NOMO-1 treated with DMSO at 0.1 percent for 48 hours (cell line): ENCODE data around the gene PTPN21.

Source experiments
- DNase-seq: peaks from one replicate; lab custom pipeline; 2025; ENCODE audit not compliant: unreplicated experiment; lab: John Stamatoyannopoulos, UW

Gene PTPN21

DNA sequence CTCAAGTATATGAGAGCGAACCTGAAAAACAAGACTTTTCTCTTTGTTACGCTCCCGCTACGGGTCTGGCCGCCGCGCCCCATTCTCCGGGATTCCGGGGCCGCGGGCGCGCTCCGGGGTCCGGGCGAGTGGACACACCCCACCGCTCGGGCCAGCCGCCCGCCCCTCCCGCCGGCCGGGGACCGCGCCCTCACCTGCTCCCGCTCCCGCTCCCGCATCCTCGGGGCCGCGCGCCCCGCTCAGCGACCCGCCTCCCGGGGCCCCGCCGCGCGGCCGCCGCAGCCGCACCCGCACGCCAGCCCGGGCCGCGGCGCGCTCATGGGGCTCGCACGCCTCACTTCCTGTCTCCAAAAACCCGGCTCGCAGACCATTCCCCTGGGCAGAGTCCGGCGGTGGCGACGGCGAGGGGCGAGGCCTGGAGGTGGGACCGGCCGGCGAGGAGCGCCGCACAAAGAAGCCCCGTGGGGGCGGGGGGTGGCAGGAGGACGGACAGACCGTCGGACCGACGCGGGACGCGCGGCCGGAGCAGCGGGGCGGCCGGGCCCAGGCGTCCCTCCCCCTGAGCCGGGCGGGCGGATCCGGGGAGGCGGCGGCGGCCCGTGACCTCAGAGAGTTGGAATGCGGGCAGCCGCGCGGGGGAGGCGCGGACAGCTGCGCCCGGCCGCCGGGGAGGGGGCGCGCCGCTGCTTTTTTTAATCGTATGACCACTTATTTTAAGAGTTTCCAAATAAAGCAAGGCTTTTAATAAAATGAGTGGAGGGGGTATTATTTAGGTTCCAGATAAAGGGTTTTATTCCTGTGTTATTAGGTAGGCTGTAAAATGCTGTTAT, at the start of gene PTPN21:
TSS of gene PTPN21 (minus strand) at position 551 of the 830 bp plus-strand sequence. CDS start 4,590 bp downstream, outside the sequence.
- no peak for DNase-seq

DNA sequence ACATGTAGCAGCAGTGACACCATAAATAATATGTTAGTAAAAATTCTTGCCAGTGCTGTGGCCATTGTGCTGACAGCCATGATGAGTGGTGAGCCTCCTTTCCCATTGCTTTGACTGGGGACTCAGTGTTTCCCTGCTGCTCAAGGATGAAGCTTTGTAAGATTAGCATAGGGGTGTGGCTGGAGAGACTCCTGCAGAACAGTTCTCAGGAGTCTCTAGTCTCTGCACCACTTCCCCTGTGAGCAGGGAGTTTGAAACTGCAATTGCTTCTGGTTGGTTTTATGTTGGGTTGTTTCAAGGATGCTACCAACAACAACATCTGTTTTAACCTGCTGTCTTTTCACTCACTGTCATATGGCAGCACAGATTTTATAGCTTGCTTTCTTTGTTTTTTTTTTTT, 49.4 kb upstream of the PTPN21 start:
- no peak for DNase-seq

DNA sequence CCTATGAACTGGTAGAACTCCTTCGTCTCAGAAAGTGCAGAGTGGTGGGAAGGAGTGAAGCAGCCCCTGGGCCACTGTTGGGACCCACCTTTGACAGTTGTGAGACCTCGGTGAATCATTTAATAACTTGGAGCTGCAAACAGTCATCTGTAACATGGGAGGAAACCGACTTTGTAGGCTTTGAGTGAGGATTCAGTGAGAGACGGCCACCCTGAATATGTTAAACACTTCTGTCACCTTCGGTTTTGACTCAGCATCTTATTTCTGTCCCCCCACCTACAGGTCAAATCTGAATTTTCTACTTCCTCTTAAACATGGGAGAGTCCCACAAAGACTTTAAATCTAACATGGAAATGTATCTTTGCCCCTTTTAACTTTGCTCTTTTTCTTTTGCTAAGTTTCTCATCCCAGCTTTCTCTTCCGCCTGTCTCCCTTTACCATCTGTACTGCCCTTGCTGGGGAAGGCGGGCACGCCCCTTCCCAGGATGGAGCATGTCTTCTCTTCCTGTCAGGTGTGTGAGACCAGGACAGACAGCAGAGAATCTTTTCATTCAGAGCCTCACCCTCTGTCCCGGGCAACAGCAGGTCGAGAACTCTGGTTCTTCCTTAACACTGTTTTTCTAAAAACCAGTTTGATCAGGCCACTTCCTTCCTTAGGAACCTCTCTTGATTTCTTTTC, 45.1 kb upstream of the PTPN21 start:
- no peak for DNase-seq

DNA sequence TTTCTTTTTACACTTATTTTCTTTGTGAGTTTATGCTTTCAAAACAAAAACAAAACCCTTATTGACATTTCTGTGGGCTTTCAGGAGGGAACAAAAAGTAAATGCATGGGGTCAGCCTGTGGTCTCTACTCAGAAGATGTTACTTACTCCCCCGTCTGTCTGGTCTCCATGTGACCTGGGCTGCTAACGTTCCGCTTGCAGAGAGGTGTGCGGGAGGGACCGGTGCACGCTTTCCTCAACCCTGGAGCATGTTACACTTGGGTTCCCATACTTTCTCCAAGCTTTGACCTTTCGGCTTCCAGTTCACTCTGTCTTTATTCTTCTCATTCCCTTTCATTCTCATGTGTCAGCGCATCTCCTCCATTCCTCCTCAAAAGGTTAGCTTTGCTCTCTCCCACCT, 44.5 kb upstream of the PTPN21 start:
- no peak for DNase-seq

DNA sequence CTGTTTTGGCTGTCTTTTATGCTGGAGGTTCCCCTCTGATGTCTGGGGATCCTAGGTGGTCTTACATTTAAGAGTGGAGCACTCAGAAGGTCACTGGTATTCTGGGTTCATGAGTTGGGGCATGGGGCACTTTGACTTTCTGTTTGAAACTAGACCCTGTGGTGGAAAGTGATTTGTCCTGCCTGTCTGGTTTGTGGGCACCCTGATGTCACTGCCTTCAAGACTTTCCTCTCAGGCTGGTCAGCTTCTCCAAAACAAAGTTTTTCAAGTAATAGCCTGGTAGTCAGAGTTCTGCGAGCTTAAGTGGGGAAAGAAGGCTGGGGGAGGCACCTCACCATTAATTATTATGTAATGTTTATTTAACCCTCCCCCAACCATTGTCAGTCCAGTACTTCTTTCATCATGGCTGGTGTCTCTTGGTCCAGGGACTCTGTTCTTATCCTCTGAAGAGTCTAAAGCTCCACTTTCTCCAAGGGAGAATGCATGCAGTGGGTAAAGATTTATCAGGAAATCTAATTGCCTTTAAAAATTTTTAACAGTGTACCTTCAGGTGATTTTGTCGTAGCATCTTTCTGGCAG, 43.4 kb upstream of the PTPN21 start:
- no peak for DNase-seq

DNA sequence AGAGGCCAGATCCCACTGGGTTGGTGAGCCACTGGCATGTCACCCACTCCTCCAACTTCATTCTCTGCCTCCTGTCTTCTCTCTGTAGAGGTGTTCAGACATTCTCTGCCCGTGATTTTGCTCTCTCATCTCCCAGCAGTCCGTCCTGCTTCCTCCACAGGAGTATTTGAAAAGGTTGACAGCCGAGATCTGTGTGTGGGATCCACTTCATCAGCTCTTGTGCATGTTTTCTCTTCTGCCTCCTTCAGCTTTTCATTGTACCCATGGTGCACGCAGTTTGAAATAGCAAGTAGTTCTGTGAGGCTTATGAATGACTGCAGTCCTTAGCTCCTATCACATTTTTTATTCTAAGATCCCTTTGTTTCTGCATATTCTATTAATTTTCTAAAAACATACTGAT, 42.8 kb upstream of the PTPN21 start:
- DNase-seq = no peak

DNA sequence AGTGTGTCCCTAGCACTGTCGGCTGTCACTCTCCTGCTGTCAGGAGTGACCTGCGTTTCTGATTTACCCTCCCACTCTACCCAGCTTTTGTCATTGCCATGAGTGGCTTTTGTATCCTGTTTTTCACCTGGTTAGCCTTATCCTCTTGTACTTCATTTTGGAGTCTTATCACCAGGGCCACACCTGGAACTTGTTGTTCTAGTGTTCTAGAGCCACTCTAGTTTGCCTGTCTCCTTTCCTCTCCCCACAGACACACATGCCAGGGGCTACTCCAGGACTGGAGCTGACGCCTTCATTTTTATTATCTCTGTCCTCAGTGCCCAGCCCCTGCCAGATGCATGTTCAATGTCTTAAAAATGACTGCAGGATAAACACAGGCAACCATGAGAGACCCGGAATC, 42.2 kb upstream of the PTPN21 start:
- no peak for DNase-seq

DNA sequence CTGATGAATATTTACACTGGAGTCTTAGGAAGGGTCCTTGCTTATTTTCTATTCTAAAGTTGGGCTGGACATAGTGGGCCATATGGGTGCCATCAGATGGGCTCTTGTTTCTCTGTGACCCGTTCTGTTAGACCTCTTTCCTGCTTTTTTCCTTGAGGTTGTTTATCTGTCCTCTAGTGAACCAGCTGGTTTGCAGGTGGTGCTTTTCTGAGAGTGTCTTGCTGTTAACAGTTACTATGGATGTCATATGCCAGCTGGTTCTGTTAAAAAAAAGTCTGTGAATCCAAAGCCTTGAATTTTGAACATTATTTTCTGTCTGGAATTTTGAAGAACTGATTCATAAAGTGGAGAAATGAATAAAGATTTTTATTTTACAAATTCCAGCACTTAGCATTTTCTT, 37.2 kb upstream of the PTPN21 start:
- DNase-seq = no peak

DNA sequence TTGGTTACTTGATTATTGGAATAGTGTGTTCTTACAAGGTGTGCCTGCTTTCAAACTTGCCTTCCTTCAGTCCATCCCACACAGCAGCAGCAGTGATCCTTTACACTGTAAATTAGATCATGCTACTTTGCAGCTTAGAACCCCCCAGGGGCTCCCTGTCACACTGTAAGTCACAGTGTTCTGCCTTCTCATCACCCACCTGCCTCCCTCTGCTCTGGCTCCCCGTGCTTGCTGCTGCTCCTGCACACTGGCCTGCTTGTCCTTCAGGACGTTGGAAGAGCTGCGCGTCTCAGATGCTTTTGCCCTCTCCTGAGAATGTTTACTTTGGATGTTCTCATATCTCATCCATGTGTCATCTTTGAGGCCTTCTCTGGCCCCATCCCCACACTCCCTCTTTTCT, 35.4 kb upstream of the PTPN21 start:
- no peak for DNase-seq

DNA sequence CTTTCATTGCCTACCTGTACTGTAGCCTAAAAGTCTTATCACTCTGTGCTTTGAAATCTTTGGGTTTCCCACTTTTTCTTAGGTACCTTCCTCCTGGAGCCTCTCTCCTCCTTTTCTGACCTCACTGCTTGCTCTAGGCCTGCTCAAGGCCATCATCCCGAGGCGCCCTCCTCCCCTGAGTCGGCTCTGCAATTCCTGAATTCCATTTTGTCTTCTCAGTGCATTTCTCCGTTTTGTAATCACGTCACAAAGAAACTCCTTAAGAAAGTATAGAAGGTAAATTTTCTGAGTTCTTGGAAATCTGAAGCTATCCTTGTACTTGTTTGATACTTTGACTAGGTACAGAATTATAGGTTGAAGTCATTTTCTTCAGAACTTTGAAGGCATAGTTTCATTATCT, 33.3 kb upstream of the PTPN21 start:
- no peak for DNase-seq

DNA sequence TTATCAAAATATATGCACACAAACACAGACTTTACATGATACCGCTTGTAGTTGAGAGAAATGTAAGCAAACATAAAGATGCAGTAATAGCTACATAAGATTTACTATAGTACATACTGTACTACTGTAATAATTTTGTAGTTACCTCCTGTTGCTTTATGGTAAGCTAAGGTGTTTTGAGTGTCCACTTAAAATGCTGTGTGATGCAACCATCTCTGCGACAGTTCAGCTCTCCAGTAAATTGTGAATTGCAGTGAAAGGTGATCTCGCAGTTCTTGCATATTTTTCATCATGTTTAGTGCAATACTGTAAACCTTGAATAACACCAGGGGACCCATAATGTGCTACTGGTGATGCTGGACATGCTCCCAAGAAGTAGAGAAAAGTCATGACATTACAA, 29.6 kb upstream of the PTPN21 start:
- no peak for DNase-seq

DNA sequence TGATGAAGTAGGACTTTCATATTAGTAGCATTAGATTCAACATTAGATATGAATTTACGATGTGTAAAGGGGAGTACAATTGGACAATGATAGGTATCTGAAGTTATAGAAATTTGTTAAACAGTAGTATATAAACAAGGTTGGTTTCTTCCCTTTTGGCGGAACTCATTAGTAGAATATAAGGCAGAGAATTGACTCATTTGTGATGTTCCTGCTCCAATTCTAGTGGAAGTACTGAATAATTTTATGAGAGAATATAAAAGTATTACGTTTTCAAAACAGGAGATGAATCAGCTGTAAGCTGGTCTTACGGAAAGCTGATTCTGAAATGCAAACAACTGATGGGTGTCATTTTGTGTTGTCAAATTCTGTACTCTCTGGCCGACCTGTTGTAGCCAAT, 21.4 kb upstream of the PTPN21 start:
- no peak for DNase-seq

DNA sequence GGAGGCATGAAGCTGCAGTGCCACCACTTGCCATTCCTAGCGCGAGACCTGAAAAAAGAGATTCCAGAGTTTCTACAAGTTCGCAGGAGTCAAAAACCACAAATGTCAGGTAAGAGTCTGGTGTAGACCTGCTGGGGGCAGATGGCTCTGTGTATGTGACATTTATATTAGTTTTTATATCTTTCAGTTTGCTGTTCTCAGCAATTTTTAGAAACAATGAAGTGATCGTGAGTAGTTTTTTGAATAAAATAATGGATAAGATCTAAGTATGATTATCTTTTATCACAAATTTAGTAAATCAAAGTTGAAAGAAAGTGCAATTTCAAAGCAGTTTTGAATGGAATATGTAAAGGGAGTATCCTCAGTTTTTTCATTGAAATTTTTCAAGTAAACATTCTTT, 17.3 kb upstream of the PTPN21 start:
- DNase-seq = no peak

DNA sequence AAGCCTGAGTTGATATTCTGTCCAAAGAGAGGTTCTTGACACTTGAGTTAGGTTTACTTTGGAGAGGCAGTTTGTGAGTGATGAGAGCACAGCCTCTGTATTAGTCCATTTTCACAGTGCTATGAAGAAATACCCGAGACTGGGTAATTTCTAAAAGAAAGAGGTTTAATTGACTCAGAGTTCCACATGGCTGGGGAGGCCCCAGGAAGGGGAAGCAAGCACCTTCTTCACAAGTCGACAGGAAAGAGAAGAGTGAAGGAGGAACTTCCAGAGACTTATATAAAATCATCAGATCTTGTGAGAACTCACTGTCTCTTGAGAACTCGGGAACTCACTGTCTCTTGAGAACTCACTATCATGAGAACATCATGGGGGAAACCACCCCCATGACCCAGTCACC, 13.4 kb upstream of the PTPN21 start:
- no peak for DNase-seq

DNA sequence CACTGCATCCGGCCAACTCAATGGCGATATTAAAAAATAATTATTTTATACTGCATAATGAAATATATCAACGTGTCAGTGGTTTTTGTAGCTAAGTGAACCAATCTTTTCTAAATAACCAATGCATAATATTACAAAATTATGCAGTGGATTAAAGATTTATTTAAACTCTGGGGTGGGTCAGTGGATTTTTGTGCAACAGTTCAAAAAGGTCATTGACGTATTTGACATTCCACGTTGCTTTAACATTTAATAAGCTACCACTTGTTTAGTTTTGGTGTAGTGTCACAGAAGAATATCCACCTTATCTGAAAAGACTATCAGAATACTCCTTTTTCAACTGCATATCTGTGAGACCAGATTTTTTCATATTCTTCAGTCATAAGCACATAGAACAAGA, 10.6 kb upstream of the PTPN21 start:
- no peak for DNase-seq

DNA sequence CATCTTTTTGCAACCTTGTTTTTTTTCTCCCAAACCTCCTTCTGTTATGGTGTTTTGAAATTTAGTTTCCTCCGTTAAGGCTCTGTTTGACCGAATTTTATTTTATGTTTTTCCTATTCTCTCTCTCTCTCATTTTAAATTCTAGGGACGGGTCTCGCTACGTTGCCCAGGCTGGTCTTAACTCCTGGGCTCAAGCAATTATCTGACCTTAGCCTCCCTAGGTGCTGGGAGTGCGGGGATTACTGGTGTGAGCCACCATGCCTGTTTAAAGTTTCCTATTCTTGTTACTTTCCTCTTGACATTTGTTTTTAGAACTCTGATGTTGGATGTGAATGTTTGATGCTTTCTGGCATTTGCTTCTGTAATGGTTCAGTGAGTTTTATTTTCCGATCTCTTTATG, 9.0 kb upstream of the PTPN21 start:
- no peak for DNase-seq

DNA sequence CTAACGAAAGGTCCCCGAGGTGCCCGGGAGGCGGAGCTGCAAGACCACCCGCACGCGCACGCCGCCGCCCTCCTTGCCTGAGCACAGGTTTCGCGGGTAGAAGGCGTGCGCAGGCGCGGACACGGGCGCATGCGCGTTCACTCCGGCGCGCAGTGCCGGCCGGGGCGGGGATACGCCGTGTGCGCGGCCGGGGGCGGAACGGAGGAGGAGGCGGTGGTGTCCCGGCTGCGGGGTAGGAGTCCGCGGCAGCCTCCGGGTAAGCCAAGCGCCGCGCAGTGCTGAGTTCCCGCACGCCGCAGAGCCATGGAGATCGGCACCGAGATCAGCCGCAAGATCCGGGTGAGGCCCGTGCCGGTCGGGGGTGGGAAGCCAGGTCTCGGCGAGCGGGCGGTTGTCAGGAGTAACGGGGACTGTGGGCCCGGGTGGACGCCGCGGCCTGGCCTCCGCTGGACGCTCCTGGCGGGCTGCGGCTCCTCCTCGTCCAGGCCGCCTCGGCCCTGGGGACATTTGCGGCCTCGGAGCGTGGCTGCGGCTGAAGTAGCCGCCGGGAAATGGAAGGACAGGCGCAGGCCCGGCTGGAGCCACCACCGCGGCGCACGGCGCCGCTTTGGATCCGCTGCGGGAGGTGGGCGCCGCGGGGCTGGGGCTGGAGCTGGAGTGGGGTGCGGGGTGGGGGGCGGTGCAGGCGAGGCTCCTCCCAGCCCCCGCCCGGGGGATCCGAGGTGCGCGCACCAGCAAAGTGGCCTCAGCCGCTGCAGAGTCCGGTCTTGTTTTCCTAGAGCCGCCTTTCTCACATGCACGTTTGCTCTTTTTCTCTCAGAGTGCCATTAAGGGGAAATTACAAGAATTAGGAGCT, 8.3 kb upstream of the PTPN21 start, which contains the start of gene ZC3H14:
TSS of gene ZC3H14 (plus strand) at position 207 of the 856 bp plus-strand sequence. CDS start at position 304, 97 bp downstream.
- peak; percentile 76 for DNase-seq

DNA sequence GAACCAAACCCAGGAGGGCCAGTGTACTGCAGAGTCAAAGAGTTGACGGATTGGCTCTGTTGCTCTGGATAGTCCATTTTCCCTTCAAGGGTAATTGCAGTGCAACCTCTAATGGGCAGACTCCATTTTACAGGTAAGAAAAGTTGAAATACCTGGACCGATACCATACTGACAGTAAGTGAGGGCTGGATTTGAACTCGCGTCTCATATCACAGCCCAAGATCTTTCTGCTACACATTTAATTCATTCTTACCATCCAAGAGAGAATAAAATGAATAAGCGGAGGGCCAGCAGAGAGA, 7.7 kb upstream of the PTPN21 start:
- no peak for DNase-seq

DNA sequence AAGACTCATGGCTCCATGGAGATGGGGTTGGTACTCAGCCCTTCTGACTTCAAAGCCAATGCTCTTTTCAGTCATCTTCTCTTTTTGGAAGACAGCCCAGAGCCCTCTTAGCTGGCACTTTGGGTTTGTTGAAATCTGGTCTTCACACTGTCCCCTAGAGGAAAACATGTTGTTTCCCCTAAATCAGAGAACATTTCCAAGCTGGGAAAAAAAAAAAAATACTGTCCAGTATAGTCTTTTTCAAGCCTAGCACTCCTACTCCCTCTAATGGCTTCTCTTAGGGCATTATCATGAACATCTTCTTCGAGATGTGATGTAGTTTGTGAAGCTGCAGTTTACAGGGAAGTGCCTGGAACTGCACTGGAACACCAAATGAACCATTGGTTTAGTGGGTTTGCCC, 5.0 kb upstream of the PTPN21 start:
- DNase-seq = no peak

DNA sequence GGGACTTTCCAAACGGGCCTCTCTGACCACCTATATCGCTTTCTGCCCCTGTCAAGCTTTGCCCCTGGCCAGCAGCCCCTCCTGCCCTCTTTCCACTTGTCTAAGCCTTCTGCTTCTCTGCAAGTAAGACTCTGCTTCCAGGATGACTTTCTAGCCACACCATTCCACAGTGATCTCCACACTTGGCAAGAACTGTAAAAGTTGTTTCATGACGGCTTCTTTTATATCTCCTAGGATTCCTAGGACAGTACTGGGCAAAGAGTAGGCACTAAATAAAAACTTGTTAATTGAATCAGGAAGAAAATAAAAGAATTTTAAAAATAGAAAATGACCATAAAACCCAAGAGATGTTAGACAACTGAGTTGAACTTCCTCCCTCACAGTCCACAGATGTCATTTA, 1.8 kb upstream of the PTPN21 start:
- no peak for DNase-seq

DNA sequence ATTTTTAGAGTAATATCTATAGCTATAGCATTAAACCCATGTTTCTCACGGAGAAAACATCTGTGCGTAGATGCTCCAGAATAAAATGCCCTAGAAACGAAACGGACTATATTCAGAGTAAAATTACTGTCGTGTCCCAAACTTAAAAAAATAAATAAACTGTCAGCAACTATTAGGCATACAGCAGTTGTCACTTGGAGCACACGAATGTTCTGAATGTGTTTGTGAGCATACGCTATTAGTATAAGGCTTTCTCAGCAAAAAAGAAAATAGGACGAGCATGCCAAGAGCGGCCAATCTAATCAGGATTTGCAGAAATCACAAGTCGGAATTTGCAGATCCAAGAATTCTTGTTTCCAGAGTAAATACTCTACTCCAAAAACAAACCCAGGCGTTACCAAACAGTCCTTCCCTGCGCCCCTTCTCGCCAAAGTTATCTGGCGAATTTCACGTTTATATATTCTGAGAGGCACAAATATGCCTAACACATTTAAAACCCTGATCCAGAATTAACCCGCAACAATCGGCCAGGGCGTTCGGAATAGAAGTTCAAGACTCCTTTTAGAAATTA, 836 bp downstream of the PTPN21 start:
- no peak for DNase-seq
